Measurements from ENCODE around the gene GNAQ.
"Not testable (repeated sequence)": the region's sequence is repeated elsewhere in the genome, so short reads cannot be mapped to it uniquely, and the experiment has no call there.

The GNAQ gene

DNA sequence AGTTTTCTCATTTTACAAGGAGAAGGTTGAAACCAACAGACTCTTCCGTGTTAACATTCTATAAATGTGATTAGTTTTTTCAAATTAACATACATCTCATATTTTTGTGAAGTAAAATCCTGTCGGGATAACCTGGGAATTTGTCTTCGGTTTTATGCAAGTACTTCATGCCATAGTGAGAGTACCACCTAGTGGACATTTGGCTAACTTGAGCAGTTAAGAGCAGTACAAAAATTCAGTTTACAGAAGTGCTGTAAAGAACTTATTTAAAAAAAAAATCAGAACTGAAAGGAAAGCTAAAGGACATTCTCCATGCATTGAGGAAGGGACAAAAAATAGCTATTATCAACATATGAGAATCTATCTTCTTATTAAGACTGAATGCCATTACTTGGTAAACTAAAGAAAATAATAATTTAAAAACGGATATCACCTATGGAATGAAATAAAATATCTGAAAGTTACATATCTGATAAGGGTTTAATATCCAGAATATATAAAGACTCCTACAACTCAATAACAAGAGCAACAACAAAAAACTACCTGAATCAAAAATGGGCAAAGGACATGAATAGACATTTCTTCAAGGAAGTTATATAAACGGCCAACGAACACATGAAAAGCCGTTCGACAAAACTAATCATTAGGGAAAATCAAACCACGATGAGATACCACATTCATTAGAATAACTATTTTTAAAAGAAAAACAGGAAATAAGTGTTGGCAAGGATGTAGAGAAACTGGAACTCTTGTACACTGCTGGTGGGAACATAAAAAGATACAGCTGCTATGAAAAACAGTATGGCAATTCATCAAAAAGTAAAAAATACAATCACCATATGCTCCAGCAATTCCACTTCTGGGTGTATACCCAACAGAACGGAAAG lies 266.5 kb downstream of the GNAQ start:
- Mint-ChIP-seq H3K4me3 (no peak overlapping the region), H3K27me3 (ENCODE audit: low read depth, poor library complexity) (peaks cover 5% of the 10 kb centered on the region), H3K9me3 (peaks cover 32% of the 10 kb centered on the region), H3K4me1 (peaks cover 1% of the 10 kb centered on the region), H3K27ac (no peak overlapping the region), H3K36me3 (ENCODE audit: low read depth) (peaks cover 44% of the 10 kb centered on the region)
- peak; percentile 17 for TF ChIP-seq CTCF (IDR thresholded peaks at IDR 0.05)
- DNase-seq = no peak

GRCh38 chr9:77763566-77763965 lies 268.0 kb downstream of the GNAQ start:
- no peaks in the 10 kb centered on the region for H3K4me1 Mint-ChIP-seq
- no peak for TF ChIP-seq CTCF (IDR thresholded peaks at IDR 0.05)
- no peak overlapping the region for H3K4me3 Mint-ChIP-seq
- peaks cover 41% of the 10 kb centered on the region for H3K9me3 Mint-ChIP-seq
- peaks cover 49% of the 10 kb centered on the region for H3K36me3 Mint-ChIP-seq (ENCODE audit: low read depth)
- peak overlapping the region; percentile 5 for H3K27ac Mint-ChIP-seq
- H3K27me3 Mint-ChIP-seq (ENCODE audit: low read depth, poor library complexity) = no peaks in the 10 kb centered on the region
- DNase-seq = no peak

GRCh38 chr9:77760919-77761318 lies 270.7 kb downstream of the GNAQ start:
- H3K27me3 Mint-ChIP-seq (ENCODE audit: low read depth, poor library complexity); H3K27ac Mint-ChIP-seq; H3K4me3 Mint-ChIP-seq; H3K4me1 Mint-ChIP-seq; DNase-seq: not testable (repeated sequence)
- peaks cover 64% of the 10 kb centered on the region for H3K36me3 Mint-ChIP-seq (ENCODE audit: low read depth)
- peaks cover 57% of the 10 kb centered on the region for H3K9me3 Mint-ChIP-seq

DNA sequence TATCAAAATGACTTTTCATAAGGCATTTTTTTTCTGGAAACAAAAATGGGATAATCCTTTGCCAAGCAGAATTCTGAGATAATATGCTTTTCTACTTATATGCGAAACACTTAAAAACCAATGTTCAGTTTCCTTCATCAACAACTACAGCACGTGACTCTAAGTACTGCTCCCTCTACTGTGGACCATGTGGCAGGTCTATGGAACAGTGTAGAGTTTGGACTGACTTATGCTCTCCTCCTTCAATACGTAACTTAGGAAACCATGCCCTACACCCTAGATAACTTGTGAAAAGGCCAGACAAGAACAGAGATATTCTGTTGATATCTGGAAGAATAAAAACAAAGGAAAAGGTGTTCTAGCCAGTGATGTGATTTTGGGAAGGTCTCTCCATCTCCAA lies 272.2 kb downstream of the GNAQ start:
- Mint-ChIP-seq H3K4me1 (no peaks in the 10 kb centered on the region), H3K27me3 (ENCODE audit: low read depth, poor library complexity) (no peaks in the 10 kb centered on the region), H3K4me3 (no peak overlapping the region), H3K27ac (no peak overlapping the region), H3K36me3 (ENCODE audit: low read depth) (peaks cover 63% of the 10 kb centered on the region), H3K9me3 (peaks cover 44% of the 10 kb centered on the region)
- no peak for TF ChIP-seq CTCF (IDR thresholded peaks at IDR 0.05)
- DNase-seq = no peak

DNA sequence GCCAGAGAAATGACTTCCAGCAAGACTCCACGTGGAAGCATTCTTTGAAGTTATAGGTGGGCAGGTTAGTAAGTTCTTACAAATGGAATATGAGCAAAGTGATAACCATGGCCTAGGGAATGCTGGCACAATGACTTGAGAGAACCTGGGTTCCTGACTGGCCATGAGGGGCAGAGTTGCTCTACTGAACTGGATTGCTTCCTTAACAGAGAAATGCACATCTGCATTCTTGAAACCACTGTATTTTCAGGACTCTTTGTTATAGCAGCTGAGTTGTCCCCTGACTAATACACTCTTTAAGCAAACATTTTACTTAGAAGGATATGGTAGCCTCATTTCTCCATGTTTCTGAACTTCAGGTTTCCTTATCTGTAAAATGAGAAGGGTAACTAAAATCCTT lies 275.2 kb downstream of the GNAQ start:
- no peak for TF ChIP-seq CTCF (IDR thresholded peaks at IDR 0.05)

GRCh38 chr9:77753180-77753579 lies 278.4 kb downstream of the GNAQ start:
- DNase-seq = no peak
- Mint-ChIP-seq H3K27me3 (ENCODE audit: low read depth, poor library complexity) (peaks cover 3% of the 10 kb centered on the region), H3K36me3 (ENCODE audit: low read depth) (peaks cover 37% of the 10 kb centered on the region), H3K4me3 (no peak overlapping the region), H3K27ac (no peak overlapping the region), H3K9me3 (peaks cover 20% of the 10 kb centered on the region), H3K4me1 (peaks cover 16% of the 10 kb centered on the region)
- TF ChIP-seq CTCF (IDR thresholded peaks at IDR 0.05) = no peak

More for the DNA sequence above, 275.2 kb downstream of the GNAQ start:
- no peaks in the 10 kb centered on the region for H3K27me3 Mint-ChIP-seq (ENCODE audit: low read depth, poor library complexity)
- peaks cover 47% of the 10 kb centered on the region for H3K36me3 Mint-ChIP-seq (ENCODE audit: low read depth)
- H3K27ac Mint-ChIP-seq = no peak overlapping the region
- H3K4me3 Mint-ChIP-seq = no peak overlapping the region
- H3K9me3 Mint-ChIP-seq = peaks cover 31% of the 10 kb centered on the region
- DNase-seq = no peak
- peaks cover 5% of the 10 kb centered on the region for H3K4me1 Mint-ChIP-seq
